HG03520 (cell line): ENCODE results near the gene VAT1L.

ENCODE experiments used
- ATAC-seq: cut with Tn5 transposase; IDR thresholded peaks from one replicate; pipeline ENCODE4 v1.9.1; 2021; ENCODE audit warnings: mild to moderate bottlenecking, moderate library complexity; ENCODE audit not compliant: unreplicated experiment

Gene VAT1L

DNA sequence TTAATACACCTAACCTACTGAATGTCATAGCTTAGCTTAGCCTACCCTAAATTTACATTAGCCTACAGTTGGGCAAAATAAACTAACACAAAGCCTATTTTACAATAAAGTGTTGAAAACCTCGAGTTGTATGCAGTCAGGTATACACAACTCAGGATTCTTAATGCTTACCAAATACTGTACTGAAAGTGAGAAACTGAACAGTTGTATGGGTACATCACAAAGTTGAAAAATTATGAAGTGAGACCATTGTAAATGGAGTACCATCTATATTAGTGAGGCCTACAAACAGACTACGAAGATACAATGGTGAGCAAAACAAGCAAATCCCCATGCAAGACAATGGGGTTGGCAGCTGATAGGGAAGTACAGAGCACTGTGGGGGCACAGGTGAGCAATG is 79.7 kb downstream of the VAT1L start:
- peak; percentile 36 for ATAC-seq

DNA sequence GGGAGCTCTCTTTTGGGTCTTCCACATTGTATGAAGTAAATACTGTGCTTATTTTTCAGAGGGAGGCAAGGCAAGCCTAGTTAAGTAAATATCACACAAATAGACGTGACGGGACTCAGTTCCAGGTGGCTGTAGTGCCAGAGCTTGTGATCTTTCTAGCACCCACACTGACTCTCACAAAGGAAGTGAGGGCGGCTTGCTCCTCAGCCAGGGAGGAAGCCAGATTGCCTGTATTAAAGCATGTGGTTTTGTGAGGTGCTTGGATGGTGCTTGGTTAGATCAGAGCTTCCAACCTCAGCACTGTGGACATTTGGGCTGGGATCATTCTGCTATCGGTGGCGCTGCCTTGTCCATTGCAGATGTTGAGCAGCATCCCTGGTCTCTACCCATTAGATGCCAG is 80.1 kb downstream of the VAT1L start:
- ATAC-seq = peak; percentile 89

DNA sequence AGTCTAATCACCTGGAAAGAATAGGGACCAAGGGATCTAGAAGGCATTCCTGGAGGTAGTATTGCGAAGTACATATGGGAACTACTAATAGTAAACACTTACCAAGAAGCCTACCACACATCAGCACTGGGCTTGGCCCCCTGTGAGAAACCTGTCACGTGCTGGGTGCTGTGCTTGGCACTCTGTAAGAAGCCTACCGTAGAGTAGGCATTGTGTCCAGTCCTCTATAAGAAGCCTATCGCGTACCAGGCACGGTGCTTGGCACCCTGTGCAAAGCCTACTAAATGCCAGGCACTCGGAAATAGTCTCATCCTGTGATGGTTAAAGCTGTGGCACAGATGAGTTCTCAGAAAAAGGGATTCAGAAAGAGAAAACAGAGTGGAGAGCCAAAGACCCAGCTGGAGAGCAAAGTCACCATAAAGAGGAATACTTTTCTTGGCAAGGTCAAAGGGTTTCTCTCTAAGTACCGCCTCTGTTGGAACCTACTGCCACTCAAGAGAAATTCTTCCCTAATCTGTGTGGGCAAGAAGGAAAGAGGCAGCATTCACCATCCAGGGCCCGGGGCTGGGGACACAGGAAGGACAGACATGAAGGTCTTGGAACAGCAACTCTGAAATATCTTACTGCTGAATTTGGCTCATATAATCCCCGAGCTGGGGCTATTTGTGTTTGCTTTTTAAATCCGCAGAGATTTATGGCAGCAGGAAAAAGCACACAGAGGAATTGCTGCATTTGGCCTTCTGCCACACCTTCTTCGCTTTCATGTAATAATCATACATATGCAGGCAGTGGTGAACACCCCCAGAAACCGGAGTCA is 81.8 kb downstream of the VAT1L start:
- ATAC-seq = no peak

DNA sequence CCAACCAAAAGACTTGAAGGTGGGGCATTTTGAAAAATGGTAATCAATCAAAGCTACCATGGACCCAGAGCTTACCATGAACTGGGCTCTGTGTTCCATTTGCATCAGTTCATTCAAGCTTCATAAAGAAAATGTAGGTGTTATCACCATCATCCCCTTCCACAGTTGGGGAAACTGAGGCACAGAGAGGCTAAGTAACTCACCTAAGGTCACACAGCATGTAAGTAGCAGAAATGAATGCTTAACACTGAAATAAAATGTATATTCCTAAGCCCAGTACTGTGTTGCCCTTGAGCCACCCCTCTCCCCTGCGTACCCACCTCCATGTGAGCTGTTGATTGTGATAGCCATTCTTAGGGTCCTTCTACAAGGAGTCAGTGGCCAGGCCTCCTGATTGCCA is 83.6 kb downstream of the VAT1L start:
- ATAC-seq = no peak

DNA sequence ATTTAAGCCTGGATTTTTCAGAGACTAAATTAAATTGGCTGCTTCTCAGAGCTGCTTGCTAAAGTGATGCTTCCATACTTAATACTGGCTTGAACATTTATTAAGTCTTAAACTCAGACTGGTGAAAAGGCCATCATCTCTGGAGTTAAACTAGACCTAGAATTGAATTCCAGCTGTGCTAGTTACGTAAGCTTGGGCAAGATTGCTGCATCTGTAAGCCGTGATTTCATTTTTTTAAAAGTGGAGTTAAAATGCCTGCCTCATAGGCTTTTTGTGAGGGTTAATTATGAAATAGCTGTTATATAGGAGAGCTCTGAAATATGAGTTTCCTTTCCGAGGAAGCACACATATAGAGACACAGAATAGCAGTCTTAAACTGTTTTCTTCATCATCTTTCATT is 84.7 kb downstream of the VAT1L start:
- no peak for ATAC-seq

DNA sequence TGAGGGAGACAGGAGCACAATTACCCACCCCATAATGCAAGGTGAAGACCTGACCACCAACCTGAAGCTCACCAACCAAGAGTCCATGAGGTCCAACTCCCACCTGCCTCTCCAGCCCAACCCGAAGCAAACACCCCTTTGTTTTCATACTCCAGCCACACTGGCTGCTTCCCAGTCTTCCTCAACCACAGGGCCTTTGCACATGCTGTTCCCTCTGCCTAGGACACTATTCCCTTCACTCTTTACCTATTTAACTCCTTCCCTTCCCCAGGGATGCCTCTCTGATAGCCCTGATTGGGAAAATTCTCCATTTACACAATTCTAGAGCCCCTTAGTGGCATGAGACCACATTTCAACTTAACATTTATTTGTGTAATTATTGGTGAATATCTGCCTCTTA is 86.0 kb downstream of the VAT1L start:
- ATAC-seq = no peak

DNA sequence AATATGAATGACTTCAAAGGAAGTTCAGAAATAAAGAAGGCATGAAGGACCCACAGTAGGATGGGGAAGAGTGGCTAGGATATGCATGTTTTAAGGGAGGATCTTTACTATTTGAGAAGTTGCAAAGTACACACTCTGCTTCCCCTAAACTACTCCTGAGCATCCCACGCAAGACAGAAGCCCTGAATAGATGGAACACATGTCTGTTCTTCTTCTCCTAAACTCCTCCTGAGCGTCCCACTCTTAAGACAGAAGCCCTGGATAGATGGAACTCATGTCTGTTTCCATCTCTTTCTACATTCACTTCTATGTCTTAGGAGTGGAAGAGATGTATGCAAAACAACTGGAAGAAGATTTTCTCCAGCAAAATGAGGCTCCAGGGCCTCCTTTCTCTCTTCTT is 88.4 kb downstream of the VAT1L start:
- no peak for ATAC-seq

DNA sequence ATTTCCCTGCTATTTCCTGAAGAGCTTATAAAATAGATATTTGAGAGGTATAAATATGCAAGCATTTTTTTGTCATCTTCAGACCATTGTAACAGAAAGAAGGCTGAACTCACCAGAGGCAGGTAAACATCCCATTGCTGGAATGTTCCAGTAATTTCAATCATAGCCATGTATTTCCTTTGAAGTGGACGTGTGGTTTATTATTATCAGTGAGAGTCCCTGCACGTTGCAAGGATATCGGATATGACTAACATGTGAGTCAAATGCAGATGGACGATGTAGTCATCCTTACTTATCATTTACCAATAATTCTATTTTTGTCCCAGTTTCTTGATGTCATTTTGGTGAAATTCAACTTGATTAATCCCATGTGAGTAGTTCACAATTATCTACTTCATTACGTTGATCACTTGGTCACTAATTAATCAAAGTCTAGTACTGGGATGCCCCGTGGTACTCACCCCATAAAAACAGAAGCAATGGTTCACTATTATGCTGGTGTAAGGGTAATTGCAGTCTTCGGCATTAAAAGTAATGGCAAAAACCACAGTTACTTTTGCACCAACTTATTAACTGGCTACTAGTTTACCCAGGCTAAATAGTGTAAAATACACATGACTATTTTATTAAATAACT is 89.5 kb downstream of the VAT1L start:
- ATAC-seq = no peak

DNA sequence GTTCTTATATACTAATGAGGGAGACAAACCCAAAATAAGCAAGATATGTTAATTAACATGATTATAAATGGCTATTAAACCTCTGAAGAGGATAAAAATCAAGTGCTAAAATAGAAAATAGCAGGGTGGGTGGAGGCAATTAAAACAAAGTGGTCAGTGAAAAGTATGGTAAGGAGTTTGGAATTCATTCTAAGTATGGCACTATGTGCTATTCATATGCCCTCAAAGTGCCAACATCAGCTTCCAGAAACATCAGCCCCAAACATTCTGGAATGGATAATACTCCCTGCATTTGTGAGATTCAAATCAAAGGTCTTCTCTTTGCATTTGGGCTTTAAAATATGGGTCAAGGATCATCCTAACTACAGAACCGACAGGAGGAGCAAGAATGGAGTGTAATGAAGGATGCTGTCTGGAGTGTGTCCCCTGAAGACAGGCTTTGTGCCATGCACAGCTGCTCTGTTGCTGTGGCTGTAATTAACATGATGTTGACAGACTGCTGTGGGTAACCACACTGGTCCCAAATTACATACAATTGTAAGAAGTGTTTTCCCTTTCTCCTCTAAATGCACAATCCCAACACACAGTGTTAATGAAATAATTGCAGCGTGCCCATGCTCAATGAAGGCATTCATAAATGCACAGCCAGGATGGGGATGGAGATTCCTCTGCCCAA is 93.1 kb downstream of the VAT1L start:
- ATAC-seq = no peak

DNA sequence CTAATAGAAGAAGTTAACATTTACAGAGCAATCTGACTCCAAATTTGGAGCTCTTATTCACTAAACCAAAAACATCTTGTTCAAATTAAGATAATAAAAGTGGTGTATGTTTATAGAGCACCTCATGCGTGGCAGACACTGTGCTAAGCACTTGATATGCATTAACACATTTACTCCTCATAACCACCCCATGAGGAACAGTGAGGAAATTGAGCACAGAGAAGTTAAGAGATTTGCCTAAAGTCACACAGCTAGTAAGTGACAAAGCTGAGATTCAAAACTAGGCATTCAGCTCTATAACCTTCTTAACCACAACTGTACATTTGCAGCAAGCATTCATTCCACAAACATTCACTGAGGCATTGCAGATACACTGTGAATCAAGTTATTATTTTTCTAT is 94.0 kb downstream of the VAT1L start:
- ATAC-seq = no peak

DNA sequence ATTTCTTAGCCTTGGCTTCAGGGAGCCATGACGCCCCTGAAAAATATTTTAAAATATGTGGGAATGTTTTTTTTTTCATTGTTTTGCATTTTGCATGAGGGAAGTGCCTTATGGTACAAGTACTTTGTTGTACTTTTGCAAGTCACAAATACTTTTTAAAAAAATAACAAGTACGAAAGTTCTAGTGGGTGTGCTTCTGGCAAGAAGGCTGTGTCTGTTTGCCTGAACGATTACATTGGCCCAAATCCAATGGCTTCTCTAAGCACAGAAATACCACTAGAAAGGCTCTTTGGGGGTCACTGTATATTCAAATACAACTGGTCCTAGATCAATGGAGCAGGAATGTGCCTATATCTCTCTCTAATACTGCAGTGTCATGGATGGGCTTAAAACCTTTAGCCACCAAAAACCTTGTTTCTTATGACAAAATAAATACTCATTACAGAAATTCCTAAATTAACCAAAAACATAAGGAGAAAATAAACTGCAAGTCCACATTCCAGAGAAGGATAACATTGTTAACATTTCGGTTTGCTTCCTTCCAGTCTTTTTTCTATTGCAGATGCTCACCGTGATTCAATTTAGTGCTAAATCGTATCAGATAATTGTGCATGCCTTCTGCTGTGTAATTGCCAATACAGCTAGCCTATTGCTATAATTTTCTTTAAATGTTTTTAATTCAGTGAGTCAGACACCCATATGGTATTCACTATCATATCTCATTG is 97.4 kb downstream of the VAT1L start:
- ATAC-seq = no peak

DNA sequence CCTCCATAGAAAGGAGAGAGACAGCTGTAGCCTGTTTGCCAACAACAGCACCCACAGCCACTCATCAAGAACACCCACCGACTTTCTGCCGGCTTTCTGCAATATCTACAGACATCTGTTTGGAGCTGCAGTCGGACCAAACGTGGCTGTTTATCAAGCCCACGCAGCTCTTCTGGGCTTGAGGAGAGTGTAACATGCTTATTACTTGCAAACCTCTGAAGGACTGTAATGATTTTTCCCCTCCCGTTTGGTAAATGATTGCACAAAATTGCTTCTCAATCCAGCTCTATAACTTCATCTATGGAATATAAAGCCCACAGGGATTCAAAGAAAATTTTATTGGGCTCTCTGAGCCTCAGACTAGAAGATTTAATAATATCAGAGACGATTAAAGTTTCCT is 100.5 kb downstream of the VAT1L start:
- ATAC-seq = no peak

DNA sequence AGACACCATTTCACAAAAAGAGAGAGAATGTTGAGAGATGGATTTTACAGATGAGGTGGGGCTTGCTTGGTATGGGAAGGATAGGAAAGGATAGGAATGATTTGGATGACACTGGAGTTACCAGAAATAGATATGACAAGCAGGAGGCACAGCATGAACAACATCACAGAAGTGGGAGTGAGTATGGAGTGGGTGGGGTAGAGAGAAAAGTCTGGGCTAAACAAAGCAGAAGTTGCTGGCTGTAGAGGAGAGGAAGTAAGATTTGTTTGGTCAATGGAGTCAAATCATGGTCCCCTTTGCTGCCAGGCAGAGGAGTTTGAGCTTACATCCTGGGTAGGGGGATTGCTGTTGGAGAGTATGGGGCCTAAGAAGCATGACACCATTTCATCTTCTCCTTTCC is 101.7 kb downstream of the VAT1L start:
- no peak for ATAC-seq

DNA sequence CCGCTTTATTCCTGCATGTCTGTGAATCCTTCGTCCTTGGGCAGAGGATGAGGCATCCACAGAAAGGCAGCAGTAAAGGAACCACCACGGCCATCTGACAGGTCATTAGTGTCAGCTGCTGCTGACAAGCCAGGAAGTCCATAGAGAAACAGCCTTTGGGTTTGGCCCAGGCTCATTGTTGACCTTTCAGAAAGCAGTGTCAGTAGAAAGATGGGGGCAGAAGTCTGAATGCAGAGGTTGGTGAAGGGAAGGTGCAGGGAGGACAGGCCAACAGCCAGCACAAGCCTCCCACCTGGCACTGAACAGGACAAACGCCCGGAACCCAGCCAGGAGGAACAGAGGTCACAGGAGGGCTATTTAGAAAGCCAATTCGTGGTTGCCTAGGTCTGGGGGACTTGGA is 105.8 kb downstream of the VAT1L start:
- ATAC-seq = no peak

DNA sequence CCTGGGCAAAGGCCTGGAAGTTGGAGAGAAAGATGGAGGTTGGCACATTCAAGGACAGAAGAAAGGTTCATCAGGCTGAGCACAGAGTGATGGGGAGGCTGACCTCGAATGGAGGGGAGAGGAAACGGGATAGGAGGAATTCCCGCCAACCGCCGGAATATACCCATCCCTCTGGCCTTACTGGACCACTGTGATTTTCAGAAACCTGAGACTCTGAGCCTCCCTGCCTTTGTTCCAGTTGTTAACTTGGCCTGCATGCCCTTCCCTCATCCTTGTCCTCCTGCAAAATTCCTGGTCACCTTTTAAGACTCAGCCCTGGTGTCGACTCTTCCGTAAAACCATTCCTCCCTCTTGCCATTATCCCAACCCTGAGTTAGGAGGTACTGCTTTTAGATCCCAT is 107.6 kb downstream of the VAT1L start:
- ATAC-seq = no peak

DNA sequence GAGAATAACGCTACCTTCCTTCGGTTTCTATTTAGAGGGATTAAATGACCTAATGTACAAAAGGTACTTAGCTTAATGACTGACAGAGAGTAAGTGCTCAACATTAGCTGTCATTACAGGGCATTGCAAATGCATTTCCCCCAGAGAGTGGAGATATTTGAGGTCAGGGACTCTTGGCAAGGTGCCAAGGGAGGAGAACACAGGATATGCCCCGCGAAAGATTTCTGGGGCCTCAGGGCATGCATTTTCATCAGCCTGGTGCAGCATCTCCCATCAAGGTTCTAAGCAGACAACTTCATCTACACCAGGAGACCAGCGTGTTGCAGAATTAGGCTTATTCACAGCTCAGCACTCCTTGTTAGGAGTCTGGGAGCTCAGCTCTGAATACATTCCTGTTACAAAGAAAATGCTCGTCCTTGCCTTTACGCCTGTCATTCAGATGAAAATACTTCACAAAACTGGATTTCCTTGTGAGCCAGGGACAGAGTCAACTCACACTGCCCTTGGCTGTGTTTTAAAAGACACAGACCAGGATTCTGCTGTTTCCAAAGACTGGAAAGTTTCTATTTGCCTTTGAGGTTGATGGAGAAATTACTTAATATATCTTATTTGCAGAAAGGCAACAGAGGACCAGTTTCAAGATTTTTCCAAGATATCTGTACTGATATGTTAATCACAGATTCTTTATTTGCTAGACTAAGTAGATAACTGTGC is 108.2 kb downstream of the VAT1L start:
- no peak for ATAC-seq

DNA sequence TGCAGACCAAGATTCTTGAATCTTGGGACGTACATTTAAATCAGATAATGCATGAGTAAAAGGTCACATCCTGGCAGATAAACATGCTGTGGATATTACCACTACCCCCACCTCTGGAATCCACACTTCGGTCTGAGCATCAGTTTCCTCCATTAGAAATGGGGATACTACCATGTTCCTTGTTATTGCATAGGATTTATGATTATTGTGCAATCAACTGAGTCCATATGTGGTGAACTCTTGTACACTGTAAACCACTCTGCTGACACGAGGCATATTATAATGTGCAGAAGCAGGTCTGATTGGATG is 108.7 kb downstream of the VAT1L start:
- no peak for ATAC-seq

DNA sequence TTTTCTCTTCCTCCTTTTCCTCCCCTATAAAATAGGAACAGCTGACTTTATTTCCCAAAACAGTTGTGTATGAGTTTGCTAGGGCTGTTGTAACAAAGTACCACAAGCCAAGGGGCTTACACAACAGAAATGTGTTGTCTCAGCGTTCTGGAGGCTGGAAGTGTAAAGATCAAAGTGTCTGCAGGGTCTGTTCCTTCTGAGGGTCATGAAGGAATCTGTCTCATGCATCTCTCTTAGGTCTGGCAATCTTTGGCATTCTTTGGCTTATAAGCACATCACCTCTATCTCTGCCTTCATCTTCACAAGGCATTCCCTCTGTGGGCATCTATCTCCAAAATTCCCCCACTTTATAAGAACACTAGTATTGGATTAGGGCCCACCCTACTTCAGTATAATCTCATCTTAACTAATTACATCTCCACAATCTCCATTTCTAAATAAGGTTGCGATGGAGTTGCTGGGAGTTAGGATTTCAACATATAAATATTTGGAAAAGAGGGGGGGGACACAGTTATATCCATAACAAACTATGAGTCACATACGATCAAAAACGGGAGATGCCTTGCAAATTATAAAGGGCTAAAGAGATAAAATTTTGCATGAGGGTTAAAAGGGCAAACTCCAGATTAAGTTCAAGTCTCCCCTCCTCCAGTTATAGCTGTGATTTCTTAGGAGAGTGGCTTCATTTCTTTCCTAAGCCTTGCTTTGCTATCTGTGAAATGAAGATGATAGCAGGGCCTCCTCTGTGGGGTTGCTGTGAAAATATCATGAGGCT is 109.7 kb downstream of the VAT1L start:
- no peak for ATAC-seq

DNA sequence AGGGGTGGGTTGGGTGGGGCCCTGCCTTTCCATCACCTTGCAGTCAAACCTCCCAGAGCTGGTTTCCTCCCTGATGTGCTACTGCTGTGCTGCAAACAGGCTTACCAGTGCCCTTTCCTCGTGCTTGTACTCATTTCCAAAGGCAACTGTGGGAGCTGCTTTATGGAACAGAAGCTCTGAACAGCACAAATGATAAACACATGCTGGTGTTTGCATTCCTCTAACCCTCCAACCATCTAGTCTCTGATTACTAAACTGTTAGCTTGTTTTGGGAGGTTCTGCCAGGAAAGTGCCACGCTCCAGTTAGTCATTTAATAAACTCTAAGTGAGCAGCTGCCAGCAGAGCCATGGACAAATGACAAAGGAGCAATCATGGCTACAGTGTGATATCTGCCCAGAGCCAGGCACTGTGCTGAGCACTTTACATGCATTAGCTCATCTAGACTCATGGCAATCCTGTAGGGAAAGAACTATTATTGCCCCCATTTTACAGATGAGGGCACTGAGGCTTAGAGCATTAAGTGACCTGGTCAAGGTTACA is 110.4 kb downstream of the VAT1L start:
- ATAC-seq = no peak

DNA sequence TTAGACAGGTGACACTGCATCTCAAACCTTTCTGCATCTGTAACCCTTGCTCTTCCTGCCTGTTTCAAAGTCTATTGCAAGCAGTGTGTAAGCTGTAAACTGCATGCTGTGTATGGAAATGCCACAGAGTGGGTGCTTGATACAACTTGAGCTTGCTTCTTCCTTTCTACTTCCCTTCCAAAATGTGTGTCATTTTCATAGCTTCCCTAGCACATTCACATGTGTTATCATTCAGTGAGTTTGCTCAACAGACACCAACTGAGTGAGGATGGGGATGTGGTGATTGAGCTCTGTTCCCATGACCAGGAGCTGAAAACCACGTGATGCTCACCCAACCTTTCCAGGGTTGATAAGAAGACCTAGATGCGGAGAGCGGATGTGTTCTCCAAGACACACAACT is 111.1 kb downstream of the VAT1L start:
- no peak for ATAC-seq
